Pons (tissue), 1 donor: ENCODE results near the gene BEND6.
A peak's percentile ranks its signal among the peaks of the same experiment; 100 is the strongest.
"Not testable (repeated sequence)": the region's sequence is repeated elsewhere in the genome, so short reads cannot be mapped to it uniquely, and the experiment has no call there.

Source experiments
- DNase-seq: peaks from one replicate; pipeline ENCODE4 v3.0.0-alpha.2; 2016; ENCODE audit warnings: low spot score

The BEND6 gene

GRCh38 chr6:56984361-56984760 lies 29.5 kb downstream of the BEND6 start:
- no peak for DNase-seq

- no peak for DNase-seq
Observed at GRCh38 chr6:56984884-56985283, 30.0 kb downstream of the BEND6 start.

- no peak for DNase-seq
Observed at GRCh38 chr6:56986611-56987010, 31.7 kb downstream of the BEND6 start.

- no peak for DNase-seq
Observed at GRCh38 chr6:56988145-56988544, 33.2 kb downstream of the BEND6 start.

GRCh38 chr6:56992036-56992435 lies 37.1 kb downstream of the BEND6 start:
- no peak for DNase-seq

GRCh38 chr6:56992703-56993102 lies 37.8 kb downstream of the BEND6 start:
- DNase-seq: no peak

- no peak for DNase-seq
Observed at GRCh38 chr6:56995347-56995902, 40.5 kb downstream of the BEND6 start.

- DNase-seq: no peak
Observed at GRCh38 chr6:56996401-56996800, 41.5 kb downstream of the BEND6 start.

- no peak for DNase-seq
Observed at GRCh38 chr6:56999049-56999448, 44.1 kb downstream of the BEND6 start.

GRCh38 chr6:56999748-57000147 lies 44.8 kb downstream of the BEND6 start:
- not testable (repeated sequence) for DNase-seq

GRCh38 chr6:57002197-57002596 lies 47.3 kb downstream of the BEND6 start:
- no peak for DNase-seq

GRCh38 chr6:57004292-57004691 lies 49.4 kb downstream of the BEND6 start:
- DNase-seq: no peak

GRCh38 chr6:57006101-57006500 lies 51.2 kb downstream of the BEND6 start:
- DNase-seq: no peak

GRCh38 chr6:57008069-57008468 lies 53.2 kb downstream of the BEND6 start:
- DNase-seq: not testable (repeated sequence)

- DNase-seq: no peak
Observed at GRCh38 chr6:57013521-57013926, 58.6 kb downstream of the BEND6 start.

- DNase-seq: no peak
Observed at GRCh38 chr6:57017069-57017468, 62.2 kb downstream of the BEND6 start.

GRCh38 chr6:57017841-57018240 lies 62.9 kb downstream of the BEND6 start:
- DNase-seq: no peak

- no peak for DNase-seq
Observed at GRCh38 chr6:57019434-57019833, 64.5 kb downstream of the BEND6 start.

- peak; percentile 54 for DNase-seq
Observed at GRCh38 chr6:57021086-57021720, 66.3 kb downstream of the BEND6 start.

- DNase-seq: no peak
Observed at GRCh38 chr6:57024321-57024720, 69.4 kb downstream of the BEND6 start.

- DNase-seq: no peak
Observed at GRCh38 chr6:57024775-57025174, 69.9 kb downstream of the BEND6 start.

- no peak for DNase-seq
Observed at GRCh38 chr6:57026001-57026400, 71.1 kb downstream of the BEND6 start.

- DNase-seq: no peak
Observed at GRCh38 chr6:57027301-57027700, 72.4 kb downstream of the BEND6 start.

- DNase-seq: no peak
Observed at GRCh38 chr6:57029213-57029612, 74.3 kb downstream of the BEND6 start.
